Renal pelvis (tissue), 4 donors: ENCODE data around the gene TAOK1. TPM values are rescaled to one million over a fixed set of nuclear protein-coding genes. Genes with fewer than 3 reads are reported as not detected.
A peak's percentile ranks its signal among the peaks of the same experiment; 100 is the strongest.

Experiments used
- DNase-seq: peaks from one replicate; pipeline ENCODE4 v3.0.0-alpha.2; 2013
- polyA plus RNA-seq, 3 donors: library from polyadenylated mRNA; unstranded; fragments of 120-200 nt; gene quantifications; one replicate each; pipeline ENCODE4 v1.2.1, GENCODE V29; 2013; ENCODE audit not compliant: insufficient read length in 3 of 3

TAOK1 gene
- polyA plus RNA-seq, 3 donors: 44.0 to 51.2 (median 48.5) TPM

- no peak for DNase-seq
Measured at GRCh38 chr17:29376667-29377270, 13.4 kb upstream of the TAOK1 start.

- no peak for DNase-seq
Measured at GRCh38 chr17:29378500-29378899, 11.7 kb upstream of the TAOK1 start.

GRCh38 chr17:29379084-29379991, 10.8 kb upstream of the TAOK1 start:
- DNase-seq: no peak

GRCh38 chr17:29383686-29384085, 6.5 kb upstream of the TAOK1 start:
- DNase-seq: no peak

GRCh38 chr17:29384901-29385300, 5.3 kb upstream of the TAOK1 start:
- no peak for DNase-seq

- DNase-seq: no peak
Measured at GRCh38 chr17:29386760-29387159, 3.4 kb upstream of the TAOK1 start.

GRCh38 chr17:29388937-29389336, 1.2 kb upstream of the TAOK1 start:
- no peak for DNase-seq

GRCh38 chr17:29390851-29391631, 878 bp downstream of the TAOK1 start:
- DNase-seq: no peak

GRCh38 chr17:29393436-29393835, 3.3 kb downstream of the TAOK1 start:
- DNase-seq: no peak

GRCh38 chr17:29394761-29395160, 4.6 kb downstream of the TAOK1 start:
- DNase-seq: no peak

- no peak for DNase-seq
Measured at GRCh38 chr17:29396066-29396465, 5.9 kb downstream of the TAOK1 start.

- DNase-seq: no peak
Measured at GRCh38 chr17:29399634-29400033, 9.5 kb downstream of the TAOK1 start.

- DNase-seq: no peak
Measured at GRCh38 chr17:29400818-29401217, 10.7 kb downstream of the TAOK1 start.

- no peak for DNase-seq
Measured at GRCh38 chr17:29401258-29401657, 11.1 kb downstream of the TAOK1 start.

- DNase-seq: no peak
Measured at GRCh38 chr17:29407856-29408255, 17.7 kb downstream of the TAOK1 start.

GRCh38 chr17:29409963-29410362, 19.8 kb downstream of the TAOK1 start:
- no peak for DNase-seq

- DNase-seq: no peak
Measured at GRCh38 chr17:29412780-29413565, 22.8 kb downstream of the TAOK1 start.

GRCh38 chr17:29420128-29420527, 30.0 kb downstream of the TAOK1 start:
- DNase-seq: no peak

GRCh38 chr17:29430275-29430674, 40.1 kb downstream of the TAOK1 start:
- no peak for DNase-seq

- peak; percentile 12 for DNase-seq
Measured at GRCh38 chr17:29433541-29433940, 43.4 kb downstream of the TAOK1 start.

- no peak for DNase-seq
Measured at GRCh38 chr17:29434550-29434949, 44.4 kb downstream of the TAOK1 start.

- no peak for DNase-seq
Measured at GRCh38 chr17:29442451-29442850, 52.3 kb downstream of the TAOK1 start.
